HG02623 (cell line): ENCODE measurements around the gene TCF19.
A peak's percentile ranks its signal among the peaks of the same experiment; 100 is the strongest.

Experiments
- ATAC-seq: cut with Tn5 transposase; IDR thresholded peaks from one replicate; pipeline ENCODE4 v1.9.1; 2021; ENCODE audit warnings: moderate library complexity; ENCODE audit not compliant: unreplicated experiment

TCF19 gene

GRCh38 chr6:31202259-31203166 lies 44.1 kb downstream of the TCF19 start:
- ATAC-seq = no peak

GRCh38 chr6:31203345-31203979 lies 45.1 kb downstream of the TCF19 start:
- peak; percentile 45 for ATAC-seq

DNA sequence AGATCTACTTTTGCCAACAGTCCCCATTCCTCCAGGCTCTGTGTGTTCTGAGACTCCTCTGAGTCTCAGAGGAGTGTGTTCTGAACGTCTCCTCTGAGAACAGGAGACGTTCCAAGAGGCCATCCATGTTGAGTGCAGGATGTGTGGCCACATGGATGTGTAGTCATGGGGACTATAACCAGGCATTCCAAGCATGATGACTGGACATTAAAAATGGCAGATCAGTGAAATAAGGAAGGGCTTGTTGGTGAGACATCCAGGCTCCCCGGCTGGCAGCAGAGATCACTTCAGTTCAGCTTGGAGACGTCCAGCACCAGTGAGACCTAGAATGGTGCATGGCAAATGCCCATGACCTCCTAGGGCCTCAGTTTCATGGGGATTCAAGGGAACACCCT lies 46.4 kb downstream of the TCF19 start:
- no peak for ATAC-seq

- ATAC-seq = no peak
Measured at GRCh38 chr6:31205638-31206037, 47.2 kb downstream of the TCF19 start.

DNA sequence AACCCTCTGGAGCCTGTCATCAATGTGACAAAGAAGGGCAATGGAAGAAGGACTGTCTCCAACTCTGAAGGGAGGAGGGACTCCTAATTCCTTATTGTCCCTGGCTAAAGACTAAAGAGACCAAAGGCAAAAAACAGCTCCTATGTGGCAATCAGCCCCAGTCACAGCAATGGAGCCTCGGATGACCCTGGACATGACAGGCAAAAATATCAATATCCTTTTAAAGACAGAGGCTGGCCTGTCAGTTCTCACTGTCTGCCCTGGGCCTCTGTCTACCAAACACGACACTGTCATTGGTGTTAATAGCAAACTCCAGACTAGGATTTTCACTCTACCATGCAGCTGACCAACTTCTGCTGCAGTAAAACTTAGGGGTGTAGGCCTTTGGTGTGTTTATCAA lies 50.1 kb downstream of the TCF19 start:
- no peak for ATAC-seq

GRCh38 chr6:31209137-31209536 lies 50.7 kb downstream of the TCF19 start:
- ATAC-seq = no peak

- no peak for ATAC-seq
Measured at GRCh38 chr6:31210123-31210522, 51.7 kb downstream of the TCF19 start.

GRCh38 chr6:31210741-31211532 lies 52.5 kb downstream of the TCF19 start:
- no peak for ATAC-seq
